AG09309 (cell line): ENCODE results near the gene OR2V2.

Experiments
- DNase-seq: peaks from one replicate; pipeline ENCODE4 v3.0.0-alpha.2; 2010; ENCODE audit warnings: low read depth
- H3K4me3 ChIP-seq: 2 replicates; pipeline ENCODE4 v1.5.1; 2011; ENCODE audit warnings: mild to moderate bottlenecking, low read depth, low read length, moderate library complexity; ENCODE audit not compliant: control insufficient read depth
- CTCF ChIP-seq: IDR thresholded peaks from 2 replicates; pipeline ENCODE4 v1.5.1; 2011; ENCODE audit warnings: mild to moderate bottlenecking, low read depth, low read length, inconsistent platforms; ENCODE audit not compliant: insufficient read depth, control insufficient read depth; ENCODE audit errors: missing control alignments

Gene OR2V2

GRCh38 chr5:181200816-181201215 lies 53.4 kb downstream of the OR2V2 start:
- no peak for TF ChIP-seq CTCF
- no peak for DNase-seq
- H3K4me3 ChIP-seq = no peak overlapping the region

GRCh38 chr5:181203093-181203711 lies 55.8 kb downstream of the OR2V2 start:
- TF ChIP-seq CTCF = no peak
- DNase-seq = no peak
- no peak overlapping the region for H3K4me3 ChIP-seq

GRCh38 chr5:181203777-181204112 lies 56.4 kb downstream of the OR2V2 start:
- no peak for TF ChIP-seq CTCF
- peak overlapping the region; percentile 44 for H3K4me3 ChIP-seq
- no peak for DNase-seq

GRCh38 chr5:181204113-181204825 lies 56.9 kb downstream of the OR2V2 start:
- peak overlapping the region; percentile 44 for H3K4me3 ChIP-seq
- TF ChIP-seq CTCF = no peak
- DNase-seq = no peak

- no peak for DNase-seq
- no peak for TF ChIP-seq CTCF
- H3K4me3 ChIP-seq = peak within 1 kb of the TSS; percentile 44
These were observed 57.7 kb downstream of the OR2V2 start, which contains the start of gene TRIM7 for GRCh38 chr5:181204826-181205760. TSS of gene TRIM7 (minus strand) at chr5:181205196. CDS start at chr5:181205110, 86 bp downstream.
